Gastrocnemius medialis (tissue), 4 donors: ENCODE results near the gene MC5R.

Experiments
- POLR2A ChIP-seq, 2 donors: fragments of 450-650 bp; IDR thresholded peaks; one replicate each; pipeline ENCODE4 v1.6.1; 2017; ENCODE audit warnings: antibody characterized with exemption in 2 of 2, mild to moderate bottlenecking in 2 of 2, moderate library complexity in 2 of 2
- TF ChIP-seq, protein P1 (sequence below), 5 experiments: fragments of 450-650 bp in 3 of 5; fragments of 200-600 bp in 2 of 5; sonication (generic) in 2 of 5; IDR thresholded peaks in 4 of 5; conservative IDR thresholded peaks in 1 of 5; 1 replicate in 4 of 5; 2 replicates in 1 of 5; pipeline ENCODE4 v1.5.1; 2016 to 2019; ENCODE audit warnings: antibody characterized with exemption in 5 of 5, mild to moderate bottlenecking in 3 of 5, moderate library complexity in 3 of 5

DNA sequence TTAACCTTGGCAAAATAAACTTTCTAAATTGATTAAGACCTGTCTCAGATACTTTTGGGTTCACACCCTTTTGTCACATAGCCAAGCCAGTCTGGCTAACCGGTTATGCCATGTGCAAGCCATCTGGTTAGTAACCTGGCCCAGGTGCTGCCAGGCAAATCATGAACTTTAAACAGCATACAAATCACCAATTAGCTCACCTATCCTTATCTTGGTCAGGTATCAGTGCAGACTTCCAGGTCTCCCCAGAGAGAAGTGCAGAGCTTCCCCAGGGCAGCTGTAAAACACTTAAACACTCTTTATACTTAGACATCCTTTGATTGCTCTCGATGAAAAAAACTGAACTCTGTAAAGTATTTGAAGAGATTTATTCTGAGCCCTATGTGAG is 14.9 kb upstream of the MC5R start:
- no peak for TF ChIP-seq POLR2A (IDR thresholded peaks at IDR 0.05)
- TF ChIP-seq, protein P1, sequence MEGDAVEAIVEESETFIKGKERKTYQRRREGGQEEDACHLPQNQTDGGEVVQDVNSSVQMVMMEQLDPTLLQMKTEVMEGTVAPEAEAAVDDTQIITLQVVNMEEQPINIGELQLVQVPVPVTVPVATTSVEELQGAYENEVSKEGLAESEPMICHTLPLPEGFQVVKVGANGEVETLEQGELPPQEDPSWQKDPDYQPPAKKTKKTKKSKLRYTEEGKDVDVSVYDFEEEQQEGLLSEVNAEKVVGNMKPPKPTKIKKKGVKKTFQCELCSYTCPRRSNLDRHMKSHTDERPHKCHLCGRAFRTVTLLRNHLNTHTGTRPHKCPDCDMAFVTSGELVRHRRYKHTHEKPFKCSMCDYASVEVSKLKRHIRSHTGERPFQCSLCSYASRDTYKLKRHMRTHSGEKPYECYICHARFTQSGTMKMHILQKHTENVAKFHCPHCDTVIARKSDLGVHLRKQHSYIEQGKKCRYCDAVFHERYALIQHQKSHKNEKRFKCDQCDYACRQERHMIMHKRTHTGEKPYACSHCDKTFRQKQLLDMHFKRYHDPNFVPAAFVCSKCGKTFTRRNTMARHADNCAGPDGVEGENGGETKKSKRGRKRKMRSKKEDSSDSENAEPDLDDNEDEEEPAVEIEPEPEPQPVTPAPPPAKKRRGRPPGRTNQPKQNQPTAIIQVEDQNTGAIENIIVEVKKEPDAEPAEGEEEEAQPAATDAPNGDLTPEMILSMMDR (IDR thresholded peaks at IDR 0.05 in 4 of 5, conservative IDR thresholded peaks at IDR 0.05 in 1 of 5): no peak
